ENCODE results near the gene VWA3A.

The VWA3A gene

DNA sequence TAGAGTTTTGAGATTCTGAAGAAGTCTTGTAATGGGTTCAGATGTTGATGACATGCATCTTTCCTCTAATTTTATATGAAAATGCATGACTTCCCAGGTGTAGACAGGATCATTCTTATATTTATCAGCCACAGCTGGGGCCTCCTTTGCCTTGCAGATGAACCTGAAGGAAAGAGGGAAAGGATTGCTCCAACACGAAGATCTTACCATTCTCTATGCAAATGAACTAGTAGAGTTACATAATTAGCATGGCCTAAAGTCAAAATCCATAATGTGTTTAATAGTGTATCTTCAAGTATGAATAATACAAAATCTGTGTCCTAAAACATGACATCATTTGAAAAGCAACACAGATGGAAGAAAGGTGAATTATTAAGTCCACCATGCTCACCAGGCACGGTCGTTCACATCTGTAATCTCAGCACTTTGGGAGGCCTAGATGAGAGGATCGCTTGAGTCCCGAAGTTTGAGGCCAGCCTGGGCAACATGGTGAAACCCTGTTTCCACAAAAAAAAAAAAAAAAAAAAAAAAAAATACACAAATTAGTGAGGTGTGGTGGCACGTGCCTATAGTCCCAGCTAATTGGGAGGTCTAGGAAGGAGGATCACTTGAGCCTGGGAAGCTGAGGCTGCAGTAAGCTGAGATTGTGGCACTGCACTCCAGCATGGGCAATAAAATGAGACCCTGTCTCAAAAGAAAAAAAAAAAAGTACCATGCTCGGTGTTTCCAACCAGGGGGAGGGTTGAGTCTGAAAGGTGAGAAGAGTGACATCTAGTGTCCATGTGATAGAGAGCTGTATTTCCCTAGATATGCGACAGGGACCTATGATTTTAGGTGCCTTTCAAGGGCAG, 6.3 kb downstream of the VWA3A start:
- no peaks in the 10 kb centered on the region for H3K4me1 ChIP-seq (ENCODE audit: insufficient read depth, low read length)
- no peak for TF ChIP-seq EZH2 (IDR thresholded peaks at IDR 0.05; ENCODE audit: borderline replicate concordance, low read depth, low read length, severe bottlenecking)
- TF ChIP-seq, protein P1, sequence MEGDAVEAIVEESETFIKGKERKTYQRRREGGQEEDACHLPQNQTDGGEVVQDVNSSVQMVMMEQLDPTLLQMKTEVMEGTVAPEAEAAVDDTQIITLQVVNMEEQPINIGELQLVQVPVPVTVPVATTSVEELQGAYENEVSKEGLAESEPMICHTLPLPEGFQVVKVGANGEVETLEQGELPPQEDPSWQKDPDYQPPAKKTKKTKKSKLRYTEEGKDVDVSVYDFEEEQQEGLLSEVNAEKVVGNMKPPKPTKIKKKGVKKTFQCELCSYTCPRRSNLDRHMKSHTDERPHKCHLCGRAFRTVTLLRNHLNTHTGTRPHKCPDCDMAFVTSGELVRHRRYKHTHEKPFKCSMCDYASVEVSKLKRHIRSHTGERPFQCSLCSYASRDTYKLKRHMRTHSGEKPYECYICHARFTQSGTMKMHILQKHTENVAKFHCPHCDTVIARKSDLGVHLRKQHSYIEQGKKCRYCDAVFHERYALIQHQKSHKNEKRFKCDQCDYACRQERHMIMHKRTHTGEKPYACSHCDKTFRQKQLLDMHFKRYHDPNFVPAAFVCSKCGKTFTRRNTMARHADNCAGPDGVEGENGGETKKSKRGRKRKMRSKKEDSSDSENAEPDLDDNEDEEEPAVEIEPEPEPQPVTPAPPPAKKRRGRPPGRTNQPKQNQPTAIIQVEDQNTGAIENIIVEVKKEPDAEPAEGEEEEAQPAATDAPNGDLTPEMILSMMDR (IDR thresholded peaks at IDR 0.05; ENCODE audit: borderline replicate concordance, extremely low read depth, low read length, poor library complexity, severe bottlenecking), result peak; percentile 83
- no peaks in the 10 kb centered on the region for H4K20me1 ChIP-seq (ENCODE audit: insufficient read depth, low read length)
- H3K4me2 ChIP-seq (ENCODE audit: insufficient read depth, low read length), result no peak overlapping the region
- H3K27me3 ChIP-seq (ENCODE audit: insufficient read depth, low read length, poor library complexity), result peaks cover 12% of the 10 kb centered on the region
- no peaks in the 10 kb centered on the region for H3K9me3 ChIP-seq (ENCODE audit: insufficient read depth, low read length, severe bottlenecking)
- no peaks in the 10 kb centered on the region for H3K36me3 ChIP-seq (ENCODE audit: insufficient read depth, low read length)
- H3K27ac ChIP-seq (ENCODE audit: low read length), result no peak overlapping the region
- no peak overlapping the region; the same call in 1 of the 2 replicates for H2AFZ ChIP-seq (ENCODE audit: low read depth, low read length)
- no peak overlapping the region for H3K4me3 ChIP-seq (ENCODE audit: low read depth in 1 of 2, low read length in 2 of 2)
- no peak overlapping the region for H3K9ac ChIP-seq (ENCODE audit: low read depth, low read length)
- ATAC-seq (ENCODE audit: insufficient read depth, low read depth), result peak; percentile 89
- H3K79me2 ChIP-seq (ENCODE audit: insufficient read depth, low read length), result no peaks in the 10 kb centered on the region
- DNase-seq, result peak; percentile 23

DNA sequence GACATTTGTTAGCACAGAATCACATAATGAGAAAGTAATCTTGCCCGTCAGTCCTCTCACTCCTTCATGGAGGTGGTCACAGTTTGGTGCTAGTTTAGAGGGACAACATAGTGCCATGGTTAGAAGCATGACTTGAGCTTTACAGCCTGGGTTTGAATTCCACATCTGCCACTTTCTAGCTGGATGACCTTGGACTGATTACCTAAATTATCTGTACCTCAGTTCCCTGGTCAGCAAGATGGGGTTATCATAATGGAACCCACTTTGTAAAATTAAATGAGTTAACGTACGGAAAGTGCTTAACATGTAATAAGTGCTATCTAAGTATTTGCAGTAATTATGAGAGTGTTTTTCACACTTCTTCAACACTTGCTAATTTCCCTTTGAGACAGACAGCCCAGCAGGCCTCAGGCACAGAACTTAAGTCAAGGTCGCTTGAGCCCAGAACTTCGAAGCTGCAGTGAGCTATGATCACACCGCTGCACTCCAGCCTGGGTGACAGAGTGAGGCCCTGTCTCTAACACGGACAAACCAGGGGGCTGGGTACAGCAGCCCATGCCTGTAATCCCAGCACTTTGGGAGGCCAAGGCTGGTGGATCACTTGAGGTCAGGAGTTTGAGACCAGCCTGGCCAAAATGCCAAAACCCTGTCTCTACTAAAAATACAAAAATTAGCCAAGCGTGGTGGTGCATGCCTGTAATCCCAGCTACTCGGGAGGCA, 7.1 kb downstream of the VWA3A start:
- no peaks in the 10 kb centered on the region for H3K36me3 ChIP-seq (ENCODE audit: insufficient read depth, low read length)
- no peak for TF ChIP-seq EZH2 (IDR thresholded peaks at IDR 0.05; ENCODE audit: borderline replicate concordance, low read depth, low read length, severe bottlenecking)
- TF ChIP-seq, protein P1 (IDR thresholded peaks at IDR 0.05; ENCODE audit: borderline replicate concordance, extremely low read depth, low read length, poor library complexity, severe bottlenecking), result no peak
- no peak overlapping the region for H3K4me3 ChIP-seq (ENCODE audit: low read depth in 1 of 2, low read length in 2 of 2)
- H2AFZ ChIP-seq (ENCODE audit: low read depth, low read length), result no peak overlapping the region
- no peak for ATAC-seq (ENCODE audit: insufficient read depth, low read depth)
- no peak overlapping the region for H3K9ac ChIP-seq (ENCODE audit: low read depth, low read length)
- no peaks in the 10 kb centered on the region for H3K9me3 ChIP-seq (ENCODE audit: insufficient read depth, low read length, severe bottlenecking)
- H3K27ac ChIP-seq (ENCODE audit: low read length), result no peak overlapping the region
- no peak for DNase-seq
- H3K79me2 ChIP-seq (ENCODE audit: insufficient read depth, low read length), result no peaks in the 10 kb centered on the region
- H4K20me1 ChIP-seq (ENCODE audit: insufficient read depth, low read length), result no peaks in the 10 kb centered on the region
- H3K27me3 ChIP-seq (ENCODE audit: insufficient read depth, low read length, poor library complexity), result peaks cover 12% of the 10 kb centered on the region
- no peak overlapping the region for H3K4me2 ChIP-seq (ENCODE audit: insufficient read depth, low read length)
- H3K4me1 ChIP-seq (ENCODE audit: insufficient read depth, low read length), result no peaks in the 10 kb centered on the region

DNA sequence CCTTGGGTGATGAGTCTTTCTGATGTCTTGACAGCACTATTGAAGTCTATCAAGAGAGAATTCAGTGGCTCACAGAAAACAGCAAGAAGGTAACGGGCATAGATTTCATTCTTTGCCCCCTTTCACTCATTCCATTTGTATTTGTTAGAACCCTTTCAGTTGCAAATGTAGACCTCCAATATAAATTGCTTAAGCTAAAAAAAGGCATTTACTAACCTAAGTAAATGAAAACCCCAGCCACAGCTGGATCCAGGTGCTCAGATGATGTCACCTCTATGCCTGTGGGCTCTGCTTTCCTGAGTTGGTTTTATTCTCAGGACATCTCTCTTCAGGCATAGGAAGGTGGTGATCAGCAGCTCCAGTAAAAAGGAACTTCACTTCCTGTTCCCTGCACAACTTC, 11.1 kb downstream of the VWA3A start:
- Histone ChIP-seq H3K4me3 (ENCODE audit: low read depth in 1 of 2, low read length in 2 of 2) (no peak overlapping the region), H2AFZ (ENCODE audit: low read depth, low read length) (no peak overlapping the region), H3K36me3 (ENCODE audit: insufficient read depth, low read length) (no peaks in the 10 kb centered on the region), H3K4me2 (ENCODE audit: insufficient read depth, low read length) (no peak overlapping the region), H3K9ac (ENCODE audit: low read depth, low read length) (no peak overlapping the region), H3K27ac (ENCODE audit: low read length) (no peak overlapping the region), H4K20me1 (ENCODE audit: insufficient read depth, low read length) (0 out of 2 replicates have a peak, but pooled peaks cover 3% of the 10 kb centered on the region), H3K9me3 (ENCODE audit: insufficient read depth, low read length, severe bottlenecking) (no peaks in the 10 kb centered on the region), H3K27me3 (ENCODE audit: insufficient read depth, low read length, poor library complexity) (peaks cover 2% of the 10 kb centered on the region), H3K4me1 (ENCODE audit: insufficient read depth, low read length) (no peaks in the 10 kb centered on the region), H3K79me2 (ENCODE audit: insufficient read depth, low read length) (no peaks in the 10 kb centered on the region)
- ATAC-seq (ENCODE audit: insufficient read depth, low read depth) (no peak), DNase-seq (no peak)
- no peak for TF ChIP-seq EZH2 (IDR thresholded peaks at IDR 0.05; ENCODE audit: borderline replicate concordance, low read depth, low read length, severe bottlenecking)
- TF ChIP-seq, protein P1 (IDR thresholded peaks at IDR 0.05; ENCODE audit: borderline replicate concordance, extremely low read depth, low read length, poor library complexity, severe bottlenecking), result no peak

Data from DND-41 (cell line).